KBM-7 (cell line): Measurements from ENCODE around the gene ZNF511.
A peak's percentile ranks its signal among the peaks of the same experiment; 100 is the strongest.

Experiments
- DNase-seq: peaks from one replicate; pipeline ENCODE4 v3.0.0-alpha.2; 2015
- in situ Hi-C: fragments of 300-500 bp; cut with MboI; formaldehyde crosslinking; loops from 2 replicates; pipeline ENCODE4 v1.14.3; 2020; ENCODE audit warnings: low sequenced_read_pairs, low pct_unique_long_range_greater_than_20kb, mixed read lengths

The ZNF511 gene

GRCh38 chr10:133346413-133346812, 37.7 kb downstream of the ZNF511 start:
- in situ Hi-C loops = no loop called here
- DNase-seq = no peak

- in situ Hi-C loops = no loop called here
- no peak for DNase-seq
These were observed 39.2 kb downstream of the ZNF511 start for GRCh38 chr10:133347710-133348517.

GRCh38 chr10:133349160-133349568, 40.5 kb downstream of the ZNF511 start:
- in situ Hi-C loops = no loop called here
- no peak for DNase-seq

GRCh38 chr10:133349577-133350011, 40.9 kb downstream of the ZNF511 start:
- in situ Hi-C loops = no loop called here
- DNase-seq = no peak

- in situ Hi-C loops = no loop called here
- no peak for DNase-seq
These were observed 41.7 kb downstream of the ZNF511 start for GRCh38 chr10:133350283-133350949.

GRCh38 chr10:133350950-133351329, 42.2 kb downstream of the ZNF511 start:
- no peak for DNase-seq
- in situ Hi-C loops = no loop called here

- in situ Hi-C loops = no loop called here
- no peak for DNase-seq
These were observed 42.9 kb downstream of the ZNF511 start for GRCh38 chr10:133351408-133352318.

GRCh38 chr10:133353202-133353959, 44.7 kb downstream of the ZNF511 start:
- in situ Hi-C loops = no loop called here
- no peak for DNase-seq

- in situ Hi-C loops = no loop called here
- DNase-seq = no peak
These were observed 45.4 kb downstream of the ZNF511 start for GRCh38 chr10:133353988-133354605.

GRCh38 chr10:133354672-133355240, 46.0 kb downstream of the ZNF511 start:
- DNase-seq = no peak
- in situ Hi-C loops = no loop called here

GRCh38 chr10:133355266-133355665, 46.6 kb downstream of the ZNF511 start:
- in situ Hi-C loops = no loop called here
- DNase-seq = no peak

GRCh38 chr10:133355991-133356390, 47.3 kb downstream of the ZNF511 start:
- in situ Hi-C loops = no loop called here
- no peak for DNase-seq

GRCh38 chr10:133356549-133357284, 48.0 kb downstream of the ZNF511 start:
- in situ Hi-C loops = no loop called here
- no peak for DNase-seq

- peak; percentile 90 for DNase-seq
- in situ Hi-C loops = no loop called here
These were observed 48.8 kb downstream of the ZNF511 start, which contains the start of gene FUOM for GRCh38 chr10:133357285-133358161. TSS of gene FUOM (minus strand) at chr10:133358019. CDS start at chr10:133358007, 12 bp downstream.

GRCh38 chr10:133358162-133358924, 49.6 kb downstream of the ZNF511 start:
- DNase-seq = no peak
- in situ Hi-C loops = no loop called here

GRCh38 chr10:133358925-133359310, 50.2 kb downstream of the ZNF511 start:
- DNase-seq = no peak
- in situ Hi-C loops = no loop called here
